Nephron progenitor cell (in vitro differentiated cells): ENCODE measurements around the gene CEP164.

Source experiments
- DNase-seq: peaks from one replicate; pipeline ENCODE4 v3.0.0; 2021
- H3K27ac Mint-ChIP-seq: 2 replicates; pipeline ENCODE4 v1.8.0; 2021; ENCODE audit warnings: mild to moderate bottlenecking, moderate library complexity, mixed read lengths
- H3K27me3 Mint-ChIP-seq: 2 replicates; pipeline ENCODE4 v1.8.0; 2021; ENCODE audit warnings: mild to moderate bottlenecking, low read depth, mixed read lengths; ENCODE audit not compliant: poor library complexity
- H3K36me3 Mint-ChIP-seq: 2 replicates; pipeline ENCODE4 v1.8.0; 2021; ENCODE audit warnings: low read depth, mixed read lengths
- H3K4me1 Mint-ChIP-seq: 2 replicates; pipeline ENCODE4 v1.8.0; 2021; ENCODE audit warnings: mixed read lengths
- H3K4me3 Mint-ChIP-seq: 2 replicates; pipeline ENCODE4 v1.8.0; 2021; ENCODE audit warnings: mild to moderate bottlenecking, moderate library complexity, mixed read lengths
- H3K9me3 Mint-ChIP-seq: 2 replicates; pipeline ENCODE4 v1.8.0; 2021; ENCODE audit warnings: mild to moderate bottlenecking, moderate library complexity, mixed read lengths
- CTCF ChIP-seq: fragments of 200-600 bp; sonication (generic); IDR thresholded peaks from 2 replicates; pipeline ENCODE4 v1.5.0; 2021; ENCODE audit warnings: antibody characterized with exemption

The CEP164 gene

GRCh38 chr11:117381481-117382387 lies 54.1 kb downstream of the CEP164 start:
- H3K4me1 Mint-ChIP-seq = peaks cover 8% of the 10 kb centered on the region
- no peak overlapping the region for H3K27ac Mint-ChIP-seq
- peaks cover 15% of the 10 kb centered on the region for H3K36me3 Mint-ChIP-seq
- DNase-seq = no peak
- H3K27me3 Mint-ChIP-seq = peaks cover 8% of the 10 kb centered on the region
- no peaks in the 10 kb centered on the region for H3K9me3 Mint-ChIP-seq
- no peak for TF ChIP-seq CTCF
- no peak overlapping the region for H3K4me3 Mint-ChIP-seq

DNA sequence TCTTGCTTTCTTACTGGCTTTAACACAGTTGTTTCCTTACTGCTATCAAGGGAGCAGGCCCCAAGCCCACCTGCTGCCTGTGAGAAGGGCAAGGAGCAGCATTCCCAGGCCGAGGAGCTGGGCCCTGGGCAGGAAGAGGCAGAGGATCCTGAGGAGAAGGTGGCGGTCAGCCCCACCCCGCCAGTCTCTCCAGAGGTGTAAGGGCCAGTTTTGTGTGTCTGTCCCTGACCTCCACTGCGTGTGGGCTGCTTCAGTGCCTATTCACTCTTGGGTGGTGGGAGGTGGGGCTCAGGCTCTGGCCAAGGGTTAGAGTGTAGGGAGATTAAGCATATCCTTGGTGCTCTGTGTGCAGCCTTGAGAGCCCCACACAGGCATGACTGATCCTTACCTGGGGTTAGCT lies 55.1 kb downstream of the CEP164 start:
- H3K9me3 Mint-ChIP-seq = no peaks in the 10 kb centered on the region
- no peak overlapping the region for H3K4me3 Mint-ChIP-seq
- peaks cover 5% of the 10 kb centered on the region for H3K27me3 Mint-ChIP-seq
- H3K27ac Mint-ChIP-seq = no peak overlapping the region
- peaks cover 15% of the 10 kb centered on the region for H3K36me3 Mint-ChIP-seq
- DNase-seq = no peak
- no peak for TF ChIP-seq CTCF
- peaks cover 8% of the 10 kb centered on the region for H3K4me1 Mint-ChIP-seq

- Mint-ChIP-seq H3K27ac (peak overlapping the region; percentile 13), H3K9me3 (no peaks in the 10 kb centered on the region), H3K4me1 (peaks cover 8% of the 10 kb centered on the region), H3K36me3 (peaks cover 24% of the 10 kb centered on the region), H3K4me3 (no peak overlapping the region), H3K27me3 (peaks cover 2% of the 10 kb centered on the region)
- no peak for DNase-seq
- no peak for TF ChIP-seq CTCF
Observed at GRCh38 chr11:117384045-117384444, 56.4 kb downstream of the CEP164 start.

DNA sequence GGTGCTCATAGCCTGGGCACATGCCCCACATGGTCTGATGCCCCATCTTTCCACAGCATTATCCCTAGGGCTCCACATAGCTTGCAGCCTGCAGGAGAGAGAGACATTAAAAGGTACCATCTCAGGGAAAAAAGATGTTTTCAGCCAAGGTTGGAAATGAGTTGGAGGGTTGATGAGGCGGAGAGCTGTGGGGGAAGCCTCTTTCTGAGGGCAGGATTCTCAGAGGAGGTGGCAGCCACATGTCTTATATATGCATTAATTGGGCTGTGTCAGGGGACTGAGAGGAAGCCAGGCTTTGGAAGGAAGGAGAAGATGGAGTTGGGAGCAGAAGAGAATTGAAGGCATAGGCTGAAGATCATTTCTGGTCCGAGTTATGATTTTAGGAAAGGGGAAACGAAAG lies 57.8 kb downstream of the CEP164 start:
- no peak overlapping the region for H3K27ac Mint-ChIP-seq
- peaks cover 8% of the 10 kb centered on the region for H3K4me1 Mint-ChIP-seq
- peaks cover 2% of the 10 kb centered on the region for H3K27me3 Mint-ChIP-seq
- H3K36me3 Mint-ChIP-seq = peaks cover 29% of the 10 kb centered on the region
- no peak for TF ChIP-seq CTCF
- DNase-seq = no peak
- no peaks in the 10 kb centered on the region for H3K9me3 Mint-ChIP-seq
- no peak overlapping the region for H3K4me3 Mint-ChIP-seq

DNA sequence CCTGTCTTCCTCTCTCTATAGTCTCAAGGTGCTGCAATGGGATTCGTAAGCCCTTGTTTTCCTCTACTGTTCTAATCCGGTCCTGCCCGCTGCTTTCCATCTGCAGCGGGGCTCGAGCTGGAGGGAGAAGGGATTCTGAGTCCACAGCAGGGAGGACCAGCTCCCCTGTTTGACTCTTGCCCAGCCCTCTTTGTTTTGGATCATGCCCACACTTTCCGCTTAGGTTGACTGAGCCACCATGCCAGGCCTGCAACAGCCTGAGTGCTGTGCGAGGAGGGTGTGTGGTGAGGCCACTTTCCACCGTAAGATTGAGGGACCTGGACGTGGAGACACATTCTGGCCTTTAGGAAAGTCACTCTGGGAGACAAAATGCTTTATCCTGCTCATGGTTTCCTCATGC lies 58.3 kb downstream of the CEP164 start:
- DNase-seq = no peak
- peaks cover 2% of the 10 kb centered on the region for H3K27me3 Mint-ChIP-seq
- peaks cover 30% of the 10 kb centered on the region for H3K36me3 Mint-ChIP-seq
- H3K4me1 Mint-ChIP-seq = peaks cover 8% of the 10 kb centered on the region
- no peak for TF ChIP-seq CTCF
- no peak overlapping the region for H3K4me3 Mint-ChIP-seq
- H3K9me3 Mint-ChIP-seq = no peaks in the 10 kb centered on the region
- no peak overlapping the region for H3K27ac Mint-ChIP-seq
